Tongue (tissue), 2 donors: ENCODE measurements around the gene NFASC. TPM values are rescaled to one million over a fixed set of nuclear protein-coding genes. Genes with fewer than 3 reads are reported as not detected.

Experiments
- DNase-seq: peaks from one replicate; pipeline ENCODE4 v3.0.0-alpha.2; 2015
- total RNA-seq: library from RNA; depleted of rRNA; stranded (reverse); fragments of >200 nt; gene quantifications from one replicate; pipeline ENCODE4 v1.2.3, GENCODE V29; 2014

NFASC gene
- total RNA-seq, 1 donor from 2014 or later = 4.4 TPM

DNA sequence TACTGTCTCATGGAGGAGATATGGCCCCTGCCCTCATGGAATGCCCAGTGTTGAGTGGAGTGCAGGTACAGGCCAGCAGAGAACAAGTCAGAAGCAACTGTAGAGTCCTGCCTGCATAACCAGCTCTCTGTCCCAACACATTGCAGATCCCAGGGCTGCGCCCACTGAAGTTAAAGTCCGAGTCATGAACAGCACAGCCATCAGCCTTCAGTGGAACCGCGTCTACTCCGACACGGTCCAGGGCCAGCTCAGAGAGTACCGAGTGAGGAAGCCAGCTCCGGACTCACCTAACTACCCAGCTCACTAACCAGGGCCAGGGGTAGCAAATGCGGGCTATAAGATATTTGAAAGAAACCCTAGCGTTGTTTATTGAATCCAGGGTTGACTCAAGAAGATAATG lies 113.2 kb downstream of the NFASC start:
- DNase-seq = no peak

DNA sequence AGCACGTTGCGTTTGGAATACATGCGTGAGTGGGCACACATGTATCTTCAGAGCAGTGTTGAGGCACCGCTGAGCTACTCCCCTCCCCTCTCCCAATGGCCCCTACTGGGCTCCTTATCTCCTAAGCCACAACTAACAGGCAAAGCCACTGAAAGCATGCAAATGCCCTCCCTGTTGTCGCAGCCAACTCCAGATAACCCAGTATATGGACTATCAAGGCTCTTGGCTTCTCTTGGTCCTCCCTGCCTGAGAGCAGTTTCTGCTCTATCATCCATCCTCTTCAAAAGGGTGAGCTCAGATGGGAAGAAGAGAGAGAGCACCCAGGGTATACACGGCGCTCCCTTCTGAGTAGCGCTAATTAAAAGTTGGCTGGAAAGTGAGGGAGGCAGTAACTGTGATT lies 113.8 kb downstream of the NFASC start:
- DNase-seq = no peak

DNA sequence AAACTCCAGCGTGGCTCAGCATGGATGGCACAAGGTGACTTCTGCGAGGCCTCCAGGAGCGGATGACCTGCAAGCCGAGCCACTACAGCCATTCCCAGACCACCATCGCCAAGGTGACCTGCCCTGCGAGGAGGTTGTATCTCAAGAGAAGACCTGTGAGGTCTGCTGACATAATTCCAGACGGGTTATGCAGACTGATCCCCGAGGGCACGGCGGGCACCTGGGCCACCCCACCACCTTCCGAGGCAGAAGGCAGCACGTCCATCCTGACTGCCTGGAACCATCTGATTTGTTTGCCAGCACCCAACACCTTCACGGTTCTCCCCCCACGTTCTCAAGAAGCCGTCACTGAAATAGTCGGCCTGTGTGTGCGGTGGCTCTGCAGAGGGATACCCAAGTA lies 115.5 kb downstream of the NFASC start:
- no peak for DNase-seq

DNA sequence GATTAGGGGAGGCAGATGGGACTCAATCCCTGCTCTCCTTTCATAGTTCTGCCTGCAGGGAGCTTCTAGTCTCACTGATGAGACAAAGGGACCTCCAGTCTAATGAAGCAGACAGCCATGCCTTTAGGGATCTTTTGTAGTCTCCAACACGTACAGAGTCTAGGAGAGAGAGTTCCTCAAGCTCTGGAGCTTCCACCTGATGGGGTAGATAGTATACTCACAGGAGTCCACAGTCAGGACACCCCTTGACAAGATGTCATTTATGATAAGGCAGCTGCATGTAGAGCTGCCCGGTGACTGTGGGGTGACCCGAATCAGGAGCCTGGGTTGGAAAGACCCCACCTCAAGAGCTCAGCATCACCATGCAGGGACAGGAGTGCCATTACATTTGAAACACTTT lies 117.0 kb downstream of the NFASC start:
- no peak for DNase-seq

DNA sequence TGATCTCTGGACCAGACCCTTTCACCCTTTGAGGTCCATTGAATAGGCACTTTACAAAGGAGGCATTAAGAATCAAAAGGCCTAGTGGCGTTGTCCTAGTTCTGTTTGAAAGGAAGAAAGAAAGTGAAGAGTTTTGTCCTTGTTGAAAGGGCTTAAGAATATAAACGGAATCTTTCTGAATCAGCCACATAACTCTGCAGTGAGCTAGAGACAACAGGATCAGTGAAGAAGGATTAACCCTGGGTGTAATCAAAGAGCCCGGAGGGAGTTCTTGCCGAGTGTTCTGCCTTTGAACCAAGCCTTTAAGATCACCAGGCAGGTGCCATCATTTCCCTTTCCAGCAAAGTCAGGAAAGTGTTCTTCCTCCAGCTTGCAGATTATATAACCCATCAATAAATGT lies 117.5 kb downstream of the NFASC start:
- no peak for DNase-seq

DNA sequence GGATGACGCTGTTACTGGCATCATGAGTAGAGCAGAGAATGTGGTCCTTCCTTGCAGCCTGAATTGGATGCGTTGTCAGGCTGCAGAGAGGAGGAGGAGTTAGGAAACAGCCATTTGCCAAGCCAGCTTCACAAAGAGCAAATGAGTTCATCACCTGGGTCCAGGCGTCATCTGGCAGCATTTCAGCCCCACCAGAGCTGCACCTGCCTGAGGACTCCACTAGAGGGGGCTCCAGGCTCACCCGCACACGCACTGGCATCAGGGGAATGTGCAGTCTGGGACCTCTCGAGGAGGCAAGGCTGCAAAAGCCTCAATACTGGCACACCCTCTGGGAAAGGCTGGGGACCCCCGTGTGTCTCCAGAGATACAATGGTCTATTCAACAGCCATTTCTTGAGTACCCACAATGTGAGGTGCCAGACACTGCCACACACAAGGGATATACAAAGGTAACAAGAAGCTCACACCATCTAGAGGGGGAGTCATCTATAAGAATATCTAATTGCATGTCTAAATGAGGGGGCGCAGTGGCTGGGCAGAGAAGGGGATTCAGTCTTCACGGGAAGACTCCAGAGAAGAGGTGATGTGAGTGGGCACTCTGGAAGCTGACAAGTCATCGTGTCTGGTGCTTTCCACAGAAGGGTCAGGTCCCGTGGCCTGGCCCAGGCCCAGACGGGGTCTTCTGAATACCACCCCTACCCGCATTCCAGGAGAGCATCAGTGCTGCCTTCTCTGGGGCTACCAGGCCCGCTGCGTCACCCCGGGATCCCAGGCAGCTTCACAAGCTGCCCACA lies 118.8 kb downstream of the NFASC start:
- peak; percentile 88 for DNase-seq

DNA sequence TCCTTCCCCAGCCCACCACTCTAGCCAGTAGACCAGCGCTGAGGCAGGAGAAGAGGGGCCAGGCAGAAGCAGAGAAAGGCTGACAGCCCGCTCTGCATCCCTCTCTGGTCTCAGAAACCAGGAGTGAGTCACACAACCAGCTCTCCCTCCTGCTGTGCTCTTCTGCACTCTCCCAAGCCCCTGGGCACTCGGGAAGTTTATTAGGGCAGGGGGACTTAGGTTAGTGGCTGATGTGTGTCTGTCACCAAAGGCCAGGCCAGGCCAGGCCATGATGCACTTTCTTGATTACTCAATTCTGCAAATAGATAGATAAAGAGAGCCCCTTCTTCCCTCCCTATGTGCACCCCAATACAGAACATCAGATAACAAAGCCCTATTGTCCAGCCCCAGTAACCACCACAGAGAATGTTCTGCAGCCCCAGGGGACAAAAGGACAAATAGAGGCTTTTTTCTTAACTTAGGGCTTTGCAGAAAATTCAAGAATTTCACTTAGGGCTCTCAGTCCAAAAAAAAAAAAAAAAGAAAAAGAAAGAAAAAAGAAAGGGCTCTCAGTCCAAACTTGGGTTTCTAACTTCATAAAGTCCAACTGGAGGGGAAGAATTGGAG lies 119.5 kb downstream of the NFASC start:
- DNase-seq = no peak

DNA sequence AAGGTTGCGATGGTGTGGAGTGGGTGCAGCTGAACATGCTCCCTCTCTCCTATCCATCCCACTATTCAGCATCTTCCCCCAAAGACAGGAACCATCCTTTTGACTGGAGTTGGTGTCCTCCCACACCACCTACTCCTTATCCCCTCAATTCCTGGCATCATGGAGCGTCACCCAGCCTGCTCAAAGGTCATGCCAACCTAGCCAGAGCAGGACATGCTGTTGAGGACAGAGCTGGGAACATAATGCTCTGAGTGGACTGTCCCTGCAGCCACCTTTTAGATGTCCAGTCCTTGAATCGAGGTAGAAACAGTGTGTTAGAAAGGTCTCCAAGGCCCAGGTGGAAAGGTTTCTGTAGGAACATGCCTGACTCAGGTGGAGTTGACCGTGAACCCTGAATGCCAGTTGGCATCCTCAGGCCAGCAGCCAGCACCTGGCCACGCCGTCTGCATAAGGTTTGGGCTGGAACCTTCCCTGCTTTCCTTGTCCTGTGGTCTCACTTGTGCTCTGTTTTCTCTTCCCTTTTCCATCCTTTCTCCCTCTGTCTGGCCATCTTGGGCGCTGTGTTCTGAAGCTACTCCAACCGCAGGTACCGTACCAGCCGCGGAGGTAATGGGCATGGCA lies 120.2 kb downstream of the NFASC start:
- no peak for DNase-seq

DNA sequence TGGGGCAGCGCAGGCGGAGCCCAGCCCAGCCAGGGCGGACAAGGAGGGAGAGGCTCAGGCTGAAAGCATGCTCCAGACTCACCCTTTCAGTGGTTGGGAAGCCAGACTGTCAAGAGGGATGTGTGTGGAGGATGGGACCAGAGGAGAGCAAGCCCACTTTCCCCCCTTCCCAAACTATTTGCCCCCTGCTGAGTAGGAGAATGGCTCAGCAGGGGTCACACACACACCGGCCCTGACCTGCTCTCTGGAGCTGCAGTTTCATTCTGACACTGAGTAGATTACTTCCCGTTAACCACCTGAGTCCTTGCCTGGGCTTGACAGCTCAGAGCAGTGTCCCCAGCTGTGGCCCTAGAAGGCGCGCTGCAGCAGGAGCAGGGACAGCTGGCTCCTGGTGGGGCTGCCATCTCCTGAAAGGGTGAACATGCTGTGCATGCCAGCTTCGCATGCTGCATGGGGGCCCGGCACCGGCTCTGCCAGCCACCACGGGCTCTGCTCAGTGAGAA lies 120.7 kb downstream of the NFASC start:
- no peak for DNase-seq

DNA sequence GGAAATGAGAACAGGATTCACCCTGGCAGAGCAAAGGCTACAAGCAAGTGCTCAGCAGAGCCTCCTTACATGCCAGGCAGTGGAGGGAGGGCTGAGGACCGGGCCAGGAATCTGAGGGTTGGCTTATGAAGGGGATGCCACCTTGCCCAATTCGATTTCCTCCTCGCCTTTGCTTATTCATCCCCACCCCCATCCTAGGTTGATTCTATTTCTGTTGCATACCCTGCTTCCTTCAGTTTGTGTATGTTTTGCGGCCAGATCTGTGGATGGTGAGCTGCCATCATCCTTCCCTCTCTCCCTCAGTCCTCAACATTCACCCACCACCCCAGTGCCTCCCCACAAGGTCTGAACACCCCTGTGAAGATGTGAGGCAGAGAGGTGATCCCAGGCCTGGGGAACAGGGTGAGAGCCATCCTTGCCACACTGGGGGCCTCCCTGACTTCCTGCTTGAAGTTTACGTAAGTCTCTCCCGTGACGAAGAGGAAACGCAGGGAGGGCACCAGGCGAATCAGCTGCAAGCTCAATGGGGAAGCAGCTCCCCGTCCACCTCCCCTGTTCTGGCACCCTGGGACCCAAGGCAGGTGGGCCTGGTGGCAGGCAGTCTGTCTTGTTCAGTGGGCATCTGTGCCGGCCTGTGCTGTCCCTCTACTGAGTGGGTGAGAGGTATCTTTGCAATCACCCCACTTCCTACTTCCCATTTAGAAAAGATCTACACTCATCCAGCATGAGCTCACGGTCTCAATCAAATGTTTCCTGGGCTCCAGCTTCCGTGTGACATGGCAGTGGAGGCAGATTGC lies 121.7 kb downstream of the NFASC start:
- no peak for DNase-seq

DNA sequence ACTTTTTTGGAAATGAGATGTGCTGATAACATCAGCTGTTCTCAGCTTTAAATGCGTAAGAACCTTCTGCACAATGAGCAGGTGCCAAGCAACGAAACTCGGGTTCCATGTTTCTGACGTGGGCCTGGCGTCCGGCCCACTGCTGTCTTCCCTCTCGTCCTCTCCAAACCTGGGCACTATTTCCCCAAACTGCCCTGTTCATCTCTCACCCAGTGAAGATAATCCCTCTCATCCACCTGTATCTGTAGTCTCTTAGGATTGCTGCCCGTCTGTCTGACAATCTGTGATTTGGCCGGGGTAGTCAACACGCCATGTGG lies 122.3 kb downstream of the NFASC start:
- no peak for DNase-seq

DNA sequence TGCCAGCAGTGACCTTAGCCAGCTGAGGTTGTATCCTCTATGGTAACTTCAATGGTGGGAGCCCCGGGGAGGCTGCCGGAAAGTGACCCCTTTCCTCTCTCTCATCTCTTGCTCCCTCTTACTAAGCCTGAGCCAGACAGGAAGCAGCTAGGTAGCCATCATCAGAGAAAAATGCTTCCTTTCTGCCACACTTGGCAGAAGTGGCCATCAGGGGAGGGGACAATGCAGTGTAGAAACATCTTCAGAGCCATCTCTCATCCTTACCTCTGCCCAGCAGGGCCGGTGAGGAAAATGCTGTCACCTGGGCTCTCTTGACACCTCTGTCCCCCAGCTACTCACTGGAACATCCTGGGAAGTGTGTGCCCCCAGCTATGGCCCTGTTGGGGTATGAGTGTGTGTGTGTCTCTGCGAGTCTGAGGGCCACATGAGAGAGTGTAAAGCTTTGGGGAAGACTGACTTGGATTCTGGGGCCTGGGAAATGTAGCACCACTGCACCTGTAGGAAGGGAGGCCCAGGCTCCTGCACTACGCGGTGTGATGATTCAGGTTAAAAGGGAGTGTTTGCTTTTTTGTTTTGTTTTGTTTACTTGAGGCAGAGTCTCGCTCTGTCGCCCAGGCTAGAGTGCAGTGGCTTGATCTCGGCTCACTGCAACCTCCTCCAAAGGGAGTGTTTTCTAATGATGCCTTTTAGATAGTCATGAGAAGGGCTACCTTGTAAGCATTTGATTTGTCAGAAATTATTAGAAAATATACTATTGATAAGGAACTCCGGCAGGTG lies 123.6 kb downstream of the NFASC start:
- DNase-seq = no peak

DNA sequence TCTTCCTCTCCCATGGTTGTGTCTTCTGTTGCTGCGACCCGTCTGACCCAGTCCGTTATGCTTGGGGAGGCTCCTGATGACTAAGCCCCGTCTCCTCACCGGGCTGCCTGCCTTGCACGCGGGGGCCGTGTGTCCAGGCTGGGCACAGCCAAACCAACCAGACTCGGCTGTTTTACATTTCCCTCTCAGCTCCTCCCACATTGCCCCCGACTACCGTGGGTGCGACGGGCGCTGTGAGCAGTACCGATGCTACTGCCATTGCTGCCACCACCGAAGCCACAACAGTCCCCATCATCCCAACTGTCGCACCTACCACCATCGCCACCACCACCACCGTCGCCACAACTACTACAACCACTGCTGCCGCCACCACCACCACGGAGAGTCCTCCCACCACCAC lies 126.3 kb downstream of the NFASC start:
- DNase-seq = no peak

DNA sequence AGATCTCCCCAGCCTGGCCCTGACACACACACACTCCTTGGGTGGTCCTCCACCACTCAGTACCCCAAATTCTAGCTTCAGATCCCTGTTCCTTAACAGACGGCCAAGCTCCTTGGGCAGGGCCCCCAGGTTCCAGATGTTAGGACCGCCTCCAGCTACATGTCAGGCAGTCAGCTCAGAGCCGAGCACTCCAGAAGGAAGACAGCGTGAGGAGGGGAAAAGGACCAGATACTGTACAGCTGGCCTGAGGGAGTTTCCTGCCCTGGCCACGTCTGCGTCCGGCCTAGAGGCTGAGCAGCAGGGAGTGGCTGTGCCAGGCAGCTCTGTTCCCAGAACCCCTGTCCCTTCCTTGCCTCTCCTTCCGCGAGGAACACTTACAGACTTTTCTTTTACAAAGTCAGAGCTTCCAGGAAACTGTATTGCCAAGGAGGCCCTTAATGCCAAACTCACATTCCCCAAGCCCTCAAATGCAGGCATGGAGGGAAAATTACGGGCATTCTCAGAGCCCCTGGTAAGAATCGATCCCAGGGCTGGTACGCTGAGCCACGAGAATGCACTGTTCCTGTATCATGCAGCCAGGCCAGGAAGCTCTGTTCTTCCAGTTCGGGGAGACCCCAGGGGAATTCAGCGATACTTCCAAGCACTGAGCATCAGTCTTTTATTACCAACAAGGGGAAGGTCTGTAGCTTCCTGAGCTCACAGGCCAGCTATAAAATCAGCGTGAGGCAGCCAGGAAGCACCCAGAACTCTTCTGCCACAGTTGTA lies 127.1 kb downstream of the NFASC start:
- peak; percentile 75 for DNase-seq

DNA sequence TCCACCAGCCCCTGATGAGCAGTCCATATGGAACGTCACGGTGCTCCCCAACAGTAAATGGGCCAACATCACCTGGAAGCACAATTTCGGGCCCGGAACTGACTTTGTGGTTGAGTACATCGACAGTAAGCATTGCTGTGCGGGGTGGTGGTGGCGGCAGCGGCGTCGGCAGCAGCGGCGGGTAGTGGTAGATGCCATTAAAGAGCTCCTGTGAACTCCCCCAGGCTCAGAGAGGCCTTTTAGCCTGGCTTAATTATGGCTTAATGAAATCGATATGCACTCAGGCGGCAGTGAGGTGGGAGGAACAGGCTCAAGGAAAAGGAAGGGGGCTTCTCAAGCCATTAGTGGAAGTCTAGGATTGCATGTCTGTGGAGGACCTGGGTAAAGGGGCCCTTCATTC lies 130.5 kb downstream of the NFASC start:
- no peak for DNase-seq

DNA sequence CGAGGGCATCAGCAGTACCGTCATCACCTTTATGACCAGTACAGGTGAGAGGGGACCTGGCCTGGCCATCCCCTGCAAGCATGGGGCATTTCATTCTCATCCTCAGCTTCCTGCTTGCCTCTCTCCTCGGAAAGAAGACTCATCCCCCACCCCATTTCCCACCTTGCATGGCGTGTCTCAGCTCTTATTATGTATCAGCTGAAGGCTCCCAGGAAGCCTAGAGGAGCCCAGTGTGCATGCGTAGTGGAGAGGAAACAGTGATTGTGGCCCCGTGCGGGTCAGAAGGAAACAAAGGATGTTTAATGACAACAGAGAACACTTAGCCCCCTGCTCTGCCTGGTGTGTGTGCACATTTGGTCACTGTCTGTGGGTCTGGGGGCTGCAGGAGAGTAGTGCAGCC lies 132.0 kb downstream of the NFASC start:
- no peak for DNase-seq

DNA sequence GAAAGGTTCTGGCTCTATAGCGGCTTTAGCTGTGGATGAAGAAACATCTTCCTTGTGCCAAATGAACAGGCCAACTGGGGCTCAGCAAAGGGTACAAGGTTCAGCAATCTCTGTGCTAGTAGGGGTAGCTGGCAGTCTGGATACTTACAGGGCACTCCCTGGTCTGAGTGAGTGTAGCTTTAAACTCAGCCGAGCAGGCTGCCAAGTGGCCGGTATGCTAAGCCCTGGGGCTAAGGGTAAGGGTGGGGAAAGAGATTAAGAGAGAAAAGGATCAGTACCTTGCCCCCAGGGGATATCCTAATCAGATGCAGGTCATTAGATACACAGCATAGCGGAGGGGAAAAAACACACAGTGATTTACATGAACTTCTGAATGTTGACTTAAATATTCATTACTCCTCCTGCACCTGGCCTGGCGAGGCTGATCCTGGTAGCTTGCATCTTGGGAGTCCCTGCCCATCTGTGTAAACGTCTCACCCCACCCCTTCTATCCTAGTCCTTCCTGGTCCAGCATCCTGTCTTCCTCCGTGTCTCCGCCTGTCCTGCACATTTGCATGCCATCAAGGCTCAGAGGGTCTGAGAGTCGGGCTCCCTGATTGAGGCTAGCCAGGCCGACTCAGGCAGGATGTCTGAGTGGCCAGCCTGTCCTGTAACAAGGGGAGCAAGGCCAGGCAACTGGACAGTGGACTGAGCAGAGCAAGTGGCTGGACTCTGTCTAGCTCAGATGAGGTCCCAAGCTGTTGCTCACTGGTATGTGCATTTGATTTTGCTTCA lies 132.9 kb downstream of the NFASC start:
- no peak for DNase-seq

DNA sequence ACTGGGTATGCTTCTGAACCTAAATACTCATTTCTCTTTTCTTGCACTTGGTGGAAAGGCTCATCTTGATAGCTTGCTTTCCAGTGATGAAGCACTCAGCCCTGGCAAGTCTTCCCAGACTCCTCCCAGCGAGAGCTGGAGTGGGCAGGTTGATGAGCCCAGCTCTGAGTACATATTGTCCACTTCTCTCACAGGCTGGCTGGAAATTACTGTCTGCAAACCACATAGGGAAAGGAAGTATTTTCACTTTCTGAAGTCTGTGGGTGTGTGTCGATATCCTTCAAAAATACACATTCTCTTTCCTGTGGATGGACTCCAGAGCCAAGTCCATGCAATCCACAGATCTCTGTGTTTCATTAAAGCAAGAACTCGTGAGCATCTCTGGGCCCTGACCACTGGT lies 133.7 kb downstream of the NFASC start:
- no peak for DNase-seq

DNA sequence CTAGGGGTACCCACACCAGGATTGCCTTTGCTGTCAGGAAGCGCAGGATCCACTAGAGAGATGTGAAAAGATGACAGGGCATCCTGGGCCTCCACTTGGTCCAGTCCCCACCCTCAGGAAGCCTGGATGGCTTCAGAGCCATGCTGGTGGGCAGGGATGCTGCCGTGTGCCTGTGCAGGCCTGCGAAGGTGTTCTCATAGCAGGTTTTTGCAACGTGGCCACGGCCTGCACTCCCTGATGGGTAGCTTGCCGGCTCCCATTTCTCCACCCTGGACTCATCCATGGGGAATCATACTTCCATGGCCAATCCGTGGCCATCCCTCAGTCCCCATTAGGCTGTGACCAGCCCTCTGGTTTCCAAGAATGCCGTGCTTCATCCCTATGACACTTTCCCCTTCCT lies 138.2 kb downstream of the NFASC start:
- DNase-seq = no peak

DNA sequence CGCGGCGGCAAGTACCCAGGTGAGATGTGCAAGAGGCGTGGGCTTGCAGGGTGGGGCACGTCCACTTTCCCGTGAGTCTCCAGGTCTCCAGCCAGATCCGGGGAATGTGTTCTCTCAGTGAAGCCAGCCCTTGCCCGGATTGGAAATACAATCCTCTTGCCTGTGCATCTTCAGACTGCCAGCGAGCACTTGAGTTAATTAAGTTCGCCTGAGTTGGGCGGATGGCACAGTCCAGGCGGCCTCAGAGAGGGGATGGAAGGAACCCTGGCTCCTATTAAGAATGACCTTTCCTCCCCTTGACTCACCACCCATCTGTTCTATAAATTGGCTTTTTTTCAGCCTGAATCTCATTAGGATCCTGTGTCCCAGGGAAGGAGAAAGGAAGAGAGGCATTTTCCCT lies 139.0 kb downstream of the NFASC start:
- no peak for DNase-seq
